ENCODE data around the gene COMMD7.

GRCh38 chr20:32753731-32754130, 10.5 kb upstream of the COMMD7 start:
- no peak for TF ChIP-seq CTCF (IDR thresholded peaks at IDR 0.05)
- TF ChIP-seq POLR2A (IDR thresholded peaks at IDR 0.05): no peak

Measured in esophagus squamous epithelium (tissue), 4 donors.